Mesenchymal stem cell (in vitro differentiated cells and primary cell): Measurements from ENCODE around the gene C9orf152.

Experiments used
- DNase-seq: peaks from one replicate; pipeline ENCODE4 v3.0.0-alpha.2; 2013
- H2AFZ ChIP-seq: one replicate; pipeline ENCODE4 v1.6.1; 2013; ENCODE audit warnings: low read depth, mild to moderate bottlenecking, control low read depth, inconsistent platforms, low read length, moderate library complexity
- H2AK5ac ChIP-seq: 2 replicates; pipeline ENCODE4 v1.6.1; 2013; ENCODE audit warnings: low read length, moderate library complexity, mild to moderate bottlenecking, inconsistent platforms; ENCODE audit not compliant: severe bottlenecking
- H2BK120ac ChIP-seq: one replicate; pipeline ENCODE4 v1.6.1; 2013; ENCODE audit warnings: low read depth, mild to moderate bottlenecking, inconsistent platforms, low read length, moderate library complexity
- H2BK12ac ChIP-seq, 2 experiments: one replicate each; pipeline ENCODE4 v1.6.1; 2013; ENCODE audit warnings: inconsistent platforms in 2 of 2, low read length in 2 of 2, mild to moderate bottlenecking in 2 of 2, moderate library complexity in 2 of 2, control low read depth in 1 of 2
- H2BK15ac ChIP-seq: one replicate; pipeline ENCODE4 v1.6.1; 2013; ENCODE audit warnings: mild to moderate bottlenecking, low read depth, inconsistent platforms; ENCODE audit not compliant: poor library complexity, severe bottlenecking
- H2BK5ac ChIP-seq: 2 replicates; pipeline ENCODE4 v1.6.1; 2013; ENCODE audit warnings: low read depth, mild to moderate bottlenecking, low read length, control low read depth, inconsistent platforms; ENCODE audit not compliant: poor library complexity, severe bottlenecking
- H3K14ac ChIP-seq, 2 experiments: one replicate each; pipeline ENCODE4 v1.6.1; 2013; ENCODE audit warnings: inconsistent platforms in 2 of 2, low read length in 2 of 2, control low read depth in 1 of 2, mild to moderate bottlenecking in 1 of 2, moderate library complexity in 1 of 2
- H3K18ac ChIP-seq, 2 experiments: one replicate each; pipeline ENCODE4 v1.6.1; 2013; ENCODE audit warnings: inconsistent platforms in 2 of 2, low read length in 2 of 2, control low read depth in 1 of 2, low read depth in 1 of 2, mild to moderate bottlenecking in 1 of 2
- H3K23ac ChIP-seq, 2 experiments: one replicate each; pipeline ENCODE4 v1.6.1; 2013; ENCODE audit warnings: inconsistent platforms in 2 of 2, low read length in 2 of 2, mild to moderate bottlenecking in 2 of 2, moderate library complexity in 2 of 2, control low read depth in 1 of 2
- H3K27ac ChIP-seq: 2 replicates; pipeline ENCODE4 v1.5.1; 2013; ENCODE audit warnings: mild to moderate bottlenecking, moderate library complexity, low read length, control low read depth, inconsistent platforms; ENCODE audit not compliant: poor library complexity, severe bottlenecking
- H3K27me3 ChIP-seq, 2 experiments: 2 replicates each; pipeline versions ENCODE4 v1.6.1 to v1.7.0; 2013; ENCODE audit warnings: low read length in 2 of 2, mild to moderate bottlenecking in 2 of 2, moderate library complexity in 2 of 2, control low read depth in 1 of 2, inconsistent platforms in 1 of 2; ENCODE audit not compliant: control insufficient read depth in 1 of 2, insufficient read depth in 1 of 2
- H3K36me3 ChIP-seq, 2 experiments: 2 replicates each; pipeline versions ENCODE4 v1.6.1 to v1.7.0; 2013; ENCODE audit warnings: low read length in 2 of 2, control low read depth in 1 of 2, inconsistent platforms in 1 of 2, low read depth in 1 of 2, mild to moderate bottlenecking in 1 of 2; ENCODE audit not compliant: insufficient read depth in 2 of 2, control insufficient read depth in 1 of 2
- H3K4ac ChIP-seq, 2 experiments: one replicate each; pipeline ENCODE4 v1.6.1; 2013; ENCODE audit warnings: inconsistent platforms in 2 of 2, low read length in 2 of 2, mild to moderate bottlenecking in 2 of 2, moderate library complexity in 2 of 2, control low read depth in 1 of 2, low read depth in 1 of 2
- H3K4me1 ChIP-seq: 2 replicates; pipeline ENCODE4 v1.6.1; 2013; ENCODE audit warnings: low read depth, low read length, control low read depth; ENCODE audit not compliant: control insufficient read depth, insufficient read depth
- H3K4me2 ChIP-seq: 2 replicates; pipeline ENCODE4 v1.6.1; 2013; ENCODE audit warnings: low read length, mild to moderate bottlenecking, inconsistent platforms; ENCODE audit not compliant: poor library complexity, severe bottlenecking
- H3K4me3 ChIP-seq, 2 experiments: 2 replicates each; pipeline versions ENCODE4 v1.5.1 to v1.7.0; 2013; ENCODE audit warnings: low read length in 2 of 2, mild to moderate bottlenecking in 2 of 2, control low read depth in 1 of 2, low read depth in 1 of 2; ENCODE audit not compliant: insufficient read depth in 1 of 2
- H3K79me1 ChIP-seq: replicated peaks from 2 replicates; pipeline ENCODE4 v1.6.1; 2013; ENCODE audit warnings: mild to moderate bottlenecking, control low read depth, low read length, inconsistent platforms; ENCODE audit not compliant: poor library complexity, severe bottlenecking
- H3K9ac ChIP-seq: 2 replicates; pipeline ENCODE4 v1.7.0; 2013; ENCODE audit warnings: mild to moderate bottlenecking, low read length, moderate library complexity
- H3K9me3 ChIP-seq: 2 replicates; pipeline ENCODE4 v1.7.0; 2013; ENCODE audit warnings: mild to moderate bottlenecking, low read length; ENCODE audit not compliant: control insufficient read depth
- H4K8ac ChIP-seq: one replicate; pipeline ENCODE4 v1.6.1; 2013; ENCODE audit warnings: inconsistent platforms, mild to moderate bottlenecking, low read length, moderate library complexity
- H4K91ac ChIP-seq: one replicate; pipeline ENCODE4 v1.6.1; 2013; ENCODE audit warnings: mild to moderate bottlenecking, low read length, inconsistent platforms
- WGBS: methylation state at CpG from one replicate; pipeline ENCODE4 v1.1.7; 2013; ENCODE audit warnings: mixed read lengths; 5-methylcytosine and 5-hydroxymethylcytosine counted together

C9orf152 gene

DNA sequence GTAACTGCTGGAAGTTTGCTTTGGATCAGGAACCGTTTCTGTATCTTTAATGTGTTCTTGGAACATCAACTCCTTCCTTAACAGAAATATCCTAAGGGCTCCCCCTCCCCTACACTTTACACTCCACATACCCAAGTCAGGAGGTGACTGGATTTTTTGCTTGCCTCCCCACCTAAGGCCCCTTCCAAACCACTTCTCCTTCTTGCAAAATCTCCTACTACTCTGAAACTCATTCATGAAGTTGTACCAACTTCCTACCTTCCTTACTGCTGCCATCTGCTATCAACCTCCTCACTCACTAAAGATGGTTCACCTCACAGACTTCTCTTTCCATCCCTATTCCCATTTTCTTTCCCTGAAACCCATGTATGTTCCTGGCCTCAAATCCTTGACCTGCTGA, 32.2 kb upstream of the C9orf152 start:
- no peak for DNase-seq
- no peak overlapping the region for H2BK5ac ChIP-seq
- WGBS, result 98% methylated on average over 1 of the region's 1 CpG
- H3K4me2 ChIP-seq, result no peak overlapping the region
- H3K18ac ChIP-seq, result no peak overlapping the region
- H3K36me3 ChIP-seq, result peaks cover 5 to 50% of the 10 kb centered on the region in 2 experiments
- no peak overlapping the region for H3K27ac ChIP-seq
- no peak overlapping the region for H3K23ac ChIP-seq
- no peak overlapping the region for H4K8ac ChIP-seq
- H2AFZ ChIP-seq, result no peak overlapping the region
- no peak overlapping the region for H3K4ac ChIP-seq
- H3K4me1 ChIP-seq, result no peaks in the 10 kb centered on the region
- no peak overlapping the region for H3K4me3 ChIP-seq
- H3K79me1 ChIP-seq, result no peaks in the 10 kb centered on the region
- H2AK5ac ChIP-seq, result no peak overlapping the region
- no peak overlapping the region for H4K91ac ChIP-seq
- H2BK15ac ChIP-seq, result no peak overlapping the region
- H3K9me3 ChIP-seq, result no peaks in the 10 kb centered on the region
- no peak overlapping the region for H2BK120ac ChIP-seq
- no peak overlapping the region for H3K9ac ChIP-seq
- no peak overlapping the region for H2BK12ac ChIP-seq
- H3K14ac ChIP-seq, result no peak overlapping the region
- H3K27me3 ChIP-seq, result no peaks in the 10 kb centered on the region

DNA sequence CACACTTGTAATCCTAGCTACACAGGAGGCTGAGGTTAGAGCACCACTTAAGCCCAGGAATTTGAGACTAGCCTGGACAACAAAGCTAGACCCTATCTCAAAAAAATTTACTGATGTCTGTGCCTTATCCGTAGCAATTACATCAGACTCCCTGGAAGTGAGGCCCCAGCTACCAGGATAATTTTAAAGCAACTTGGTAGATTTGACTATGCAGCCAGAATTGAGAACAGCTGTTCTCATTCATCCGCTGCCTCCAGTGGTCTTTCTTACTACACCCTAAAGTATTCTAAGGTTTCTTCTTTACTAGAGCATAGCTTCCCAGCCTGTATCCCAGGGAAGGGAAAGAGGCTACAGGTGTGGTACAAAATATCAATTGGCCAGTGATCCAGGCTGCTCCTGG, 20.4 kb upstream of the C9orf152 start:
- no peak overlapping the region for H3K18ac ChIP-seq
- no peak for DNase-seq
- no peak overlapping the region for H2BK12ac ChIP-seq
- 96% methylated on average over 1 of the region's 2 CpGs for WGBS
- no peak overlapping the region for H4K8ac ChIP-seq
- H3K4me3 ChIP-seq, result no peak overlapping the region
- H3K79me1 ChIP-seq, result no peaks in the 10 kb centered on the region
- H3K23ac ChIP-seq, result no peak overlapping the region
- H3K9me3 ChIP-seq, result no peaks in the 10 kb centered on the region
- H2BK5ac ChIP-seq, result no peak overlapping the region
- no peak overlapping the region for H3K14ac ChIP-seq
- H3K27me3 ChIP-seq, result no peaks in the 10 kb centered on the region
- H2AK5ac ChIP-seq, result no peak overlapping the region
- H3K4me2 ChIP-seq, result no peak overlapping the region
- no peak overlapping the region for H2BK120ac ChIP-seq
- no peak overlapping the region for H4K91ac ChIP-seq
- H3K27ac ChIP-seq, result no peak overlapping the region
- no peak overlapping the region for H3K4ac ChIP-seq
- no peaks in the 10 kb centered on the region for H3K4me1 ChIP-seq
- H3K9ac ChIP-seq, result no peak overlapping the region
- no peak overlapping the region for H2BK15ac ChIP-seq
- H2AFZ ChIP-seq, result no peak overlapping the region
- H3K36me3 ChIP-seq, result no peaks in the 10 kb centered on the region

DNA sequence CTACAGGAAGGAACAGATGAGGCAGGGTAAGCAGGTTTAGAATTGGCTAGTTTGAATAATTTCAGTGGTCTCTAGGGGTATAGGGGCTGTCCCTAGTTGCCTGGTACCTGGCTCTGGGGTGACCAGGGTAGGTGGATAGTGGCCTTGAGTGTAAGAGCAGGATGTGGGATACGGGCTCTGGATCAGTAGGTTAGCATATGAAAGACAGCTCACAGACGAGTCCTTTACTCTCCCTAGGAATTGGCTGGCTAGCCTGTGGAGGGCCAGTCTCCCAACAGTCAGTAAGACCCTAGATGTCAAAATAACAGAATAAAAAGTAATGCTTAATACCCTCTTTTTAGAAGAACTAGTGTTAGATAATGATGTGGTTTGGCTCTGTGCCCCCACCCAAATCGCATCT, 16.6 kb upstream of the C9orf152 start:
- H3K4me1 ChIP-seq, result no peaks in the 10 kb centered on the region
- H3K23ac ChIP-seq, result no peak overlapping the region
- H3K18ac ChIP-seq, result no peak overlapping the region
- no peak overlapping the region for H3K14ac ChIP-seq
- no peak overlapping the region for H2BK15ac ChIP-seq
- no peak overlapping the region for H4K91ac ChIP-seq
- no peak overlapping the region for H2AFZ ChIP-seq
- WGBS, result 100% methylated on average over 2 of the region's 3 CpGs
- H2BK120ac ChIP-seq, result no peak overlapping the region
- no peak overlapping the region for H3K4me3 ChIP-seq
- no peaks in the 10 kb centered on the region for H3K36me3 ChIP-seq
- H3K9me3 ChIP-seq, result no peaks in the 10 kb centered on the region
- H2BK5ac ChIP-seq, result no peak overlapping the region
- H3K27me3 ChIP-seq, result no peaks in the 10 kb centered on the region
- no peak overlapping the region for H3K27ac ChIP-seq
- no peak overlapping the region for H4K8ac ChIP-seq
- H3K79me1 ChIP-seq, result no peaks in the 10 kb centered on the region
- no peak overlapping the region for H2AK5ac ChIP-seq
- H2BK12ac ChIP-seq, result no peak overlapping the region
- H3K4me2 ChIP-seq, result no peak overlapping the region
- no peak overlapping the region for H3K9ac ChIP-seq
- DNase-seq, result no peak
- no peak overlapping the region for H3K4ac ChIP-seq

DNA sequence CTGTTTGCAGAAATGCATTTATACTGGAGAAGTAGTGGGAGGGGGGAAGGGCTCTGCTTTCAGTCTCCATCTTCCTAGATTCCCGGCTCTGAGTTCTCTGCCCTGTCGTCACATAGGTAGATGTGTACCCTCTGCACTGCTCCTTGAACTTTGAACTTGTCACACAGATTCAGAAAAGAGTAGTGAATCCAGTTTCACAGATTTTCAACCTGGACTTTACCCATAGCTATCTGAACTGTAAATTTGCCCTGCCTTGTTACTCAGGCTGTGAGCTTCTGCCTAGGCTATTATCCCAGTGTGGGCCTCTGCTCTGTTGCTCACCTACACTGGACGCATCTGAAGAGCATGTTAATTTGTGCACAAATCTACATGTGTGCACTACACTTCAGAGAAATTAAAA, 12.8 kb upstream of the C9orf152 start:
- H3K79me1 ChIP-seq, result no peaks in the 10 kb centered on the region
- no peak overlapping the region for H4K8ac ChIP-seq
- no peak overlapping the region for H3K4me2 ChIP-seq
- H2BK120ac ChIP-seq, result no peak overlapping the region
- no peak overlapping the region for H2BK15ac ChIP-seq
- no peak overlapping the region for H3K18ac ChIP-seq
- H2BK12ac ChIP-seq, result no peak overlapping the region
- 91% methylated on average over 3 of the region's 3 CpGs for WGBS
- DNase-seq, result no peak
- no peak overlapping the region for H4K91ac ChIP-seq
- H2AFZ ChIP-seq, result no peak overlapping the region
- H3K4ac ChIP-seq, result no peak overlapping the region
- no peaks in the 10 kb centered on the region for H3K36me3 ChIP-seq
- no peak overlapping the region for H3K14ac ChIP-seq
- no peak overlapping the region for H3K4me3 ChIP-seq
- no peaks in the 10 kb centered on the region for H3K9me3 ChIP-seq
- H3K27ac ChIP-seq, result no peak overlapping the region
- H3K23ac ChIP-seq, result no peak overlapping the region
- no peak overlapping the region for H2AK5ac ChIP-seq
- no peak overlapping the region for H3K9ac ChIP-seq
- no peaks in the 10 kb centered on the region for H3K4me1 ChIP-seq
- no peaks in the 10 kb centered on the region for H3K27me3 ChIP-seq
- H2BK5ac ChIP-seq, result no peak overlapping the region
